Measurements from ENCODE around the gene DNASE2B.
"Not testable (repeated sequence)": the region's sequence is repeated elsewhere in the genome, so short reads cannot be mapped to it uniquely, and the experiment has no call there.

DNASE2B gene

DNA sequence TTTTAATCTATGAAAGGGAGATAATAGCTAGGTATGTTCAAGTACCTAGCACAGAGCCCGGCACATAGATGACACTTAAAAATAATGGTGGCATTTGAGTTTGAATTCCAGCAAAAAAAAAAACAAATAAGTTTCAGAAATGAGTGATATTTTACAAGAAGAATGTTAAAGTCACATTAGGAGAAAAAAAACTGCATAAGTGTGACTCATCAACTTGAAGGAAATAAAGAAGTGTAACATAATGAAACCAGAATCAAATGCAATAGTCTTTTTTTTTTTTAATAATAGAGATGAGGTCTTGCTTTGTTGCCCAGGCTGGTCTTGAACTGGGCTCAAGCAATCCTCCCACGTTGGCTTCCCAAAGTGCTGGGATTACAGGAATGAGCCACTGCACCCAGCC lies 17.1 kb downstream of the DNASE2B start:
- DNase-seq = no peak

DNA sequence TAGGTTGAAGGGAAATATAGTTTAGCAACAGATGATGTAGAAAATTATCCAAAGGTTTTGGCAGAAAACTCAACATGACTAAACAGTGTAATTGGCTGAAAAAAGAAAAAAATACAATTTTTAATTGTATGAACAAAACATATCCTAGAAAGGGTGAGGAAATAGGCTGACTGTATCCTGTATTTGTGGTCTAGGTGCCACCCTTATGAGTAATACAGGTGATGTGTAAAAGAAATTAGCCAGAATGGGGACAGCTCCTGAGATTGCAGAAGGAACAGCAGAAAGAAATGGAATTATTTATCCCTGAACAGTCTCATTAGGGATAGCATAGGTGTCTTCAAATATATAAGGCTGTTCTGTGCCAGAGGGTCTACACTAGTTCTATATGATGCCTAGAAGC lies 24.6 kb downstream of the DNASE2B start:
- no peak for DNase-seq

DNA sequence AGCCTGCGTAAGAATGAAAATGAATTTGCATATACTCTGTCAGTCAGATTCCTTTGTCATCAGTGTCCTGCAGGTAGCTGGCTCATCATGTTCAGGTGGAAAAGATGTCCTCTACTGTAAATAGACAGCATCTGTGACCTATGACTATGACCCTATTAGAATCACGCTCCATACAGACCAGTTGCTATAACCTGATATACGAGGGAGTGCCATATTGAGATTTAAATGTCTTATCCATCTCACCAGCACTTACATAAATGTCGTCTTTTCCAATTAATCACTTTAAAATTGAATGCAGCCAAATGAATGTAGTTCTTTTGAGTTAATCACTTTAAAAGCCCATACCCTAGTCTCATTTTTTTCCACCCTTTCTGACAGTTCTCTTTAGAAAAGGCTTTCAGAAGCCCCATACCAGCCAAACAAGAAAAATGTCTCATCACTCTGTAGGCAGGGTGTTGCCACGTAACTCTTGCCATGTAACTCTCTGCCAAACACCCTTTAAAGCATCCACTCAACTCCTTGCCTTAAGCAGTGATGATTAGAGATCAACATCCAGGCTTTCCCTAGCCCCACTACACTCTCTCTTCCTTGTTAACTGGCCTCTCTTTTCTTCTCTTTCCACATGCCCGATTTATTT lies 26.3 kb downstream of the DNASE2B start:
- DNase-seq = no peak

DNA sequence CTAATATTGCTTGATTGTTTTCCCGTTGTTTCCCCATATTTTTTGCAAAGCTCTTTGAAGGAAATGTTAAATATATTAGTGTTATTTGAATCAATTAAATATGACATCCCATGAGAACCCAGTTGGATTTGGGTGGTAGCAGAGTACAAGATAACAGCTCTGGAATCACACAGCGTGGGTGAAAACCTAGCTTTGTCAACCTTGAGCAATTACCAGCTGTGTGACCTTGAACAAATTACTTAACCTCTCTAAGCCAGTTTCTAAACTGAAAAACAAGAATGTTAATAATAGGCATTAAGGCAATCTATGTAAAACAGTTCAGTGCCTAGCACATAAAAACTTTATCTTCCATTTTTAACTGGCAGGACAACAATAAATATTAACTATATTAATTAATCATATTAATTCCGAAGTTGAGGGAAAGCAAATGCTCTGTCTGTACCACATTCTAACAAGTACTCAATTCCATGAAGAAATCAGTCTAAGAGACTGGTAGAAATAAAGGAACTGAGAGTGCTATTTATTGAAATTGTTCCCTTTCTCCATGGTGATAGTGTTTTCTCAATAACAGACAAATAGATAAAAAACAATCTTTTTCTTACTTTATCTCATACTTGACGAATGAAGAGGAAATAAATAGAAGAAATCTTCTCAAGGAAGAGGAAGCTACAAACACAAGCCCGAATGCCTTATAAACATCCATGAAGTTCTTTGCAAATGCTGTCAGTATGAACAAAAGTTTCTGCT lies 27.0 kb downstream of the DNASE2B start:
- DNase-seq = no peak

DNA sequence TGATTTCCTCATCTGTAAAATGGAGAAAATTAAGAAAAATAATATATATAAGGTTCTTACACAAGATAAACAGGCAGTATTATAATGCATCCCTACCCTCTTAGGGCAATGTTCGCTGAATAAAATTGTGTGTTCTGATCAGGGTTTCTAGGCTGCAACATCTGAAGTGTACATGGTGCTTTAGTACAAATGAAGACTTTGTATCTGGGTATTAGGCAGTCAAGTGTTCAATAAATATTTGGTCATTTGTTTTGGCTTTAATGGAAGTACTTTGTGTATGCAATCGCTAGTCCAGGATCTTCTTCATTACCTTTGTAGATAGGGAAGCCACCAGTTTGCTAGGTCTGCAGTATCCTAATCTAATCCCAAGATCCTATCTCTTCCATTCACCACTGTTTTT lies 28.1 kb downstream of the DNASE2B start:
- DNase-seq = no peak

DNA sequence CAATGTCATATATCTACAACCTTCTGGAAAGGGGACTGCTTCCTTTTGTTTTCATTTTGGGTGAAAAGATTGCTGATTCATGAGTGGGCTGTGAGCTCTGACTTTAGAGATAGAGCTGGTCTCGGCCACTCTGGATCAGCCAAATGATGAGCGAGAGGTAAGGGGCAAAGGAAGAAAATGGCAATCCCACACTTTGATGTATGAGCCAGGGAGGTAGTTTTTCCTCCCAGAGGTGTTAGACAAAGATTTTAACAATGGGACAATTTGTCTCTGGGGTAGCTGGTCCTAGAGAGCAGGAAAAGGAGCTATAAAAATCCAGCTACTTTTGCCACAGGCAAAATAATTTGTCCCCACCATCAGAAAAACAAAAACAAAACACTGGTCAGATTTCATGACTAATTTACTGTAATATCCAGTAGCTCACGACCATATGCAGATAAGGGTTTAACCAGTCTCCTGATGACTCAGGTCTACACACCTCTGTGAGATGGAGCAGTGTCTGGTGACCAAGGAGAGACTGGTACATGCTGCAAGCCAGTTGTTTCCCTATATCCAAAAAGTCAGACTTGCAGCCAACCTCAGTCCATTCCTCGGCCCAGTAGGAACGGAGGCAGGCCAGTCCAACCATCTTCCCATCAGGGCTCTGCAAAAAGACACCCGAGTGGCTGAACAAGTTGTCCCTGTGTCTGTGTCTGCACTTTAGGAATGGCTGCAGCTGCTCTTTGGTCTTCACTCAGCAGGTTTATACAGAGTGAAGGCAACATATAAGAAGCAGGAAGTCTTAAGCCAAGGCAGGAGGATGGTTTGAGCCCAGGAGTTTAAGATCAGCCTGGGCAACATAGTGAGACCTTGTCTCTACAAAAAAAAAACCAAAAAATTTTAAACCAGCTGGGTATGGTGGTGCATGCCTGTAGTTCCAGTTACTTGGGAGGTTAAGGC lies 29.2 kb downstream of the DNASE2B start:
- DNase-seq = no peak

DNA sequence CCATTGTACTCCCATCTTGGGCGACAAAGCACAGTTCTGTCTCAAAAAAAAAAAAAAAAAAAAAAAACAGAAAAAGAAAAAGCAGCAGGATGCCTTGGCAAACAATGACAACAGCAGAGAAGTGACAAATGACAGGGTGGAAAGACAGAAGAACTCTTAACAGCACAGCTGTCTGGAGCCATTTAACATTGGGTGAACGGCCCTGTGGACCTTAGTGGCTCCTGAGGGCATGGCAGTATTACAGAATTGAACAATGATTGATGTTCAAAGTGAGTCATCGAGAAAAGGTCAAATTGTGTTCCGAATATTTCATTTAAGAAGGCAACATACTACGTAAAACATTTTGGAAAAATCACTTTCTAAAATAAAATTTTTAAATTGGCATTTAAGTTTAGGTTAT lies 30.0 kb downstream of the DNASE2B start:
- DNase-seq = no peak

DNA sequence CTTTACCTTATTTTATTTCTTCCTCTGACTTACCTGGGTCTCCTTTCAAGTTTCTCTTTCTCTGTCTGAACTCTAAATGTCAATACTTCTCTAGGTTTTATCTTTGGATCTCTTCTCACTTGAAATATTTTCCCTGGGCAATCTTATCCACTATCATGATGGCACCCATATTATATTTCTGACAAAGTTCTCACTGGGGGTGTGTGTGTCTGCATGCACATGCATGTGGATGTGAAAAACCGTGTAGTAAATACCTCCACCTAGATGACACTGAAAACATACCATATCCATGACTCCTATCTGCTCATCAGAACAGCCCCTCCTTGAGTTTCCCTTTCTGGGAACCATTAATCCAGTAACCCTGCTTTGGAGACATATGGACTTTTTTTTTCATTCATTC lies 30.9 kb downstream of the DNASE2B start:
- DNase-seq = no peak

DNA sequence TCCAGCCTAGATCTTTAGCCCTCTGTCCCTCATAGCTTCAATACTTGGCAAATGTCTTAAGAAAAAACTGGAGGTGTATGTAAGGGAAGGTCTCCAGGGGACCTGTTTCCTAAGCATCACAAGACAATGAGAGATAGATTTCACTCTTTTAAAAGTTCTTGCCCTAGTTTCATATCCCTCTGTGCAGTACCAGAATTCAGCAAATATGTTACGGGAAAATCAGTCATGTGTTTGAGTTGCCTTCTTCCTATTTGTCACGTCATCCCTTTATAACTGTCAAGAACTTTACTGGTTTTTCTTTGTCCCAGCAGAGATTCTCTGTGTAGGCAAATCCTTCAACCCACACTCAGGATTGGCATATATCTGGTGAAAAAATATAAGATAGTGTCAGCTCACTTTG lies 32.3 kb downstream of the DNASE2B start:
- DNase-seq = no peak

DNA sequence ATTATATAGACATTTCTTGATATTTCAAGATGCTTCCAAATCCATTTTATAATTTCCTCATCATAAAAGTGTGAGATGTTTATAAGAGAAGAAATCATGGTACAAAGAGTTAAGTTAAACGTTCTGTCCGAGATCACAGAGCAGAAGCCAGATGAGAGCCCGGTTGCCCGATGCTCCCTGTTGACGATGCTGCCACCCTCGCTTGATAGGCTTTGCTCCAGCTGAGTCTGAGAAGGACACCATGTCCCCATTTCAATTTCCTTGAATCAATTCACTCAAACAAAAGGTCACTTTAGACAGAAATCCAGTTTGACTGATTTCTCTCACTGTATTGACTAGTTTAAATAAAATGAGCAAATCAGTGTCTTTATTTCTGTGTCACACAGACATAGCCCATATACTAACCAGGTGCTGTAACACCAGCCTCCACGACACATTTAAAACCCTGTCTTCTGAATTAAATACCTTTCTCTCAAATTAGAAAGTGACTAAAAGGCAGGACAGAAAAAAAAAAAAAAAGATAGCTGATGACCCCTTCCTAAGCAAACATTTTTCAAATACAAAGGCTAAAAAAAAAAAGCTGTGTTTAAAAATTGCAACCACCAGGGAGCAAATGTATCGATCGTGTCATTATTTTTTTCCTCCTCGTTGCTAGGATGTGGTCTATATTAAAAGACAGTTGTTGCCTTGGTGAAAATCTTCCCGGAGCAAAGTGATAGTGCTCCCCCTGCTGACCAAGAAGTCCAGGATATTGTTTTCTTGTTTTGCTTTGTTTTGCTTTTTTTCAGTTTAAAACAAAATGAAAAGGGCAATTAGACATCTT lies 35.2 kb downstream of the DNASE2B start:
- peak; percentile 42 for DNase-seq

DNA sequence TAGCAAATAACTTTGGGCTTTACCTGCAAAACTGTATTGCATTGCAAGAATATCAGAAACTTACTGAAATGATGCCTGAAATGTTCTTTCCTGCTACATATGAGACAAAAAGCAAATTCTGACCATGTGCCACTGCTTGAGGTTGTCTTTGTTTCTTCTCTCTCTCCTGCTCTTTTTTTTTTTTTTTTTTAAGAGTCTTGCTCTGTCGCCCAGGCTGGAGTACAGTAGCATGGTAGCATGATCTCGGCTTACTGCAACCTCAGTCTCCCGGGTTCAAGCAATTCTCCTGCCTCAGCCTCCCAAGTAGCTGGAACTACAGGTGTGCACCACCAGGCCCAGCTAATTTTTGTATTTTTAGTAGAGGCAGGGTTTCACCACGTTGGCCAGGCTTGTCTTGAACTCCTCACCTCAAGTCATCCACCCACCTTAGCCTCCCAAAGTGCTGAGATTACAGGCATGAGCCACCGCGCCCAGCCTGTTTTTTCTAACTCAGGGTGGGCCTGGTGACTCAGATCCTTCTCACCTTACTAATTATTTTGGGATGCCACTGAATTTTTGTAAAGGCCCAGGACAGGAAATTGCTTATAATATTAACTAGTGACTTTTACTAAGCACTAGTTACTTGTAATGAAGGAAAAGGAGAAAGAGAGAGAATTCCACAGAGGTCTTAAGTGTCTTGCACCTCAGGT lies 35.9 kb downstream of the DNASE2B start:
- DNase-seq = no peak

DNA sequence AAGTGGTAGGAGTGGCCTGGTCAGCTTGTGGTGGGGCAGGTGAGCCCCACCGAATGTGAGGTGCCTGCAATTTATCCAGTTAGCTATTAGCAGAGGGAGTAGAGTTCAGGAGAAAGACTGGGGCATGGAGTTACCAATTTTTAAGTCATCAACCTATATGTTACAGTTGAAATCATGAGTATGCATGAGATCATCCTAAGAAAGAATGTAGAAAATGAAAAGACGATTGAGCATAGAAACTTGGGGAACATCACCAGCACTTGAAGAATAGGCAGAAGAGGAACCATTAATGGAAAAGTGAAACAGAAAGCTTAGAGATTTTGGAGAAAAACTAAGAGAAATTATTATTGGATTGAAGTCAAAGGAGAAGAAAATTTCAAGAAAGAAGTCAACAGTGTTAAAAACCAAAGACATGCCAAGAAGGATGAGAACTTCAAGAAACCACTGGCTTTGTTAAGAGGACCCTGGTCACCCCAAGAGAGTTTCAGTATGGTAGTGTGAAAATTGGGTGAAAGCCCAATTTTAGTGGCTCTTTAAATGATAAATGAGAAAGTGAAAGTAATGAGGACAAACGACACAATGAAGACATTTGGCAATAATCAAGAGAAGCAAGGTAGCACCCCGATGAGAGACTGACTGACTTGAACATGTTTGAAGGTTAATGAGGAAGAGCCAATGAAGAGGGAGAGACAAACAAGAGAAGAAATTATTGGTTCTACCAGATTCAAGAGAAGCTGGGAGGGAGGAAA lies 36.7 kb downstream of the DNASE2B start:
- DNase-seq = no peak

DNA sequence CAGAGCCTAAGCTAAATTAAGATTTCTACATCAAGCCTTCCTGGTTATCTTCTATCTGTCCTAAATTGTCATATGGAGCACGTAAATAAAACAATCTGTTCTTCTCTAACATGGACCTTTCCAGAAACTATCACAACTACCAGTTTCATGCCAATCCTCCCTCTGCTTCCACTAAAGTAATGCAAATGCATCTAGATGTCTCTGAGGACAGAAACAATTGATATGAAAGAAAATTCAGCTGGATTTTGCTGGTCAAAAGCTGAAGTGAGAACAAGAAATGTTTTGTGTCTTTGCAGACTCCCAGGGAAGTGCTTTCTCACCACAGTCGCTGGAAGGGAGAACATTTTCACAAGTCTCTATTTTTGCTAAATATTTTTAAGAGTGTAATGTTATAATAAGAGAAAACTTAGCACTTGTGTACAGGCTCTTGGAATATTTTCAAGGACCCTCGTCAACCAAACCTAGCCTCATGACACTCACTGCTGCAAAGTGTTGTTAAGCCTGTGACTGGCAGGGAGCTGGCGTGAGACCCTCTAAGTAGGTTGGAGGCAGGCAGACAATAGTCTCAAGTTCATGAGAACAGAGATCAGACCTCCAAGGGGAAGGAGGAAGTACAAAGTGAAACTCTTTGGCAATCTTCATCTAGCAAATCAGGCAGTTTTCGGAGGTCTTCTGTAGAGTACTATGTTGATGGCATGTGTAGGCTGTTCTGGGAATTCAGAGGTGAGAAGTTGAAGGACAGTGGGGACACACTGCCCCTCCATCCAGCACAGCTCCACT lies 38.8 kb downstream of the DNASE2B start:
- no peak for DNase-seq

DNA sequence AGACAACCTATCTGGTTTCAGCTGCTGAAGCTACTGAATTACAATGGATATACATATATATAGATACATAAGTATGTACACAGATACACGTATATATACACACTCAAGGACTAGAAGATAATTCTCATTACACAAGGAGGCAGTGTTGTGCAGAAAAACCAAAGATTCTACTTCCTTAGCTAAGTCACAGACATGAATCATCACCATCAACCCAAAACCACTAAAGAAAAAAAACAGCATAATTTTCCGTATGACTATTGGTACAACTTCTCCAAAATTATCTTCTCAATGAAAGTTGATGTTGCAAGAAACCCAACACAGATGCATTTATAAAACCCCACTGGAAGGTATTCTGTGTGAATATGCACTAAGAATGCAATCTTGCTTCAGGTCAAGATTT lies 44.0 kb downstream of the DNASE2B start:
- no peak for DNase-seq

DNA sequence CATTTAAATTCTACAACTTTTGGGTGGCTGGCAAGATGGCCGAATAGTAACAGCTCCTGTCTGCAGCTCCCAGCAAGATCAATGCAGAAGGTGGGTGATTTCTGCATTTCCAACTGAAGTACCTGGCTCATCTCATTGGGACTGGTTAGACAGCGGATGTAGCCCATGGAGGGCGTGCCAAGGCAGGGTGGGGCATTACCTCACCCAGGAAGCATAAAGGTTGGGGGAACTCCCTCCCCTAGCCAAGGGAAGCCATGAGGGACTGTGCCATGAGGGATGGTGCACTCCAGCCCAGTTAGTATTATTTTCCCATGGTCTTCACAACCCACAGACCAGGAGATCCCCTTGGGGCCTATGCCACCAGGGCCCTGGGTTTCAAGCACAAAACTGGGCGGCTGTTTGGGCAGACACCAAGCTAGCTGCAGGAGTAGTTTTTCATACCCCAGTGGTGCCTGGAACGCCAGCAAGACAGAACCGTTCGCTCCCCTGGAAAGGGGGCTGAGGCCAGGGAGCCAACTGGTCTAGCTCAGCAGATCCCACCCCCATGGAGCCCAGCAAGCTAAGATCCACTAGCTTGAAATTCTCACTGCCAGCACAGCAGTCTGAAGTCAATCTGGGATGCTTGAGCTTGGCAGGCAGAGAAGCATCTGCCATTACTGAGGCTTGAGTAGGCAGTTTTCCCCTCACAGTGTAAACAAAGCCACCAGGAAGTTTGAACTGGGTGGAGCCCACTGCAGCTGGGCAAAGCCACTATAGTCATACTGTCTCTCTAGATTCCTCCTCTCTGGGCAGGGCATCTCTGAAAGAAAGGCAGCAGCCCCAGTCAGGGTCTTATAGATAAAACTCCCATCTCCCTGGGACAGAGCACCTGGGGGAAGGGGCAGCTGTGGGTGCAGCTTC lies 44.7 kb downstream of the DNASE2B start:
- not testable (repeated sequence) for DNase-seq

DNA sequence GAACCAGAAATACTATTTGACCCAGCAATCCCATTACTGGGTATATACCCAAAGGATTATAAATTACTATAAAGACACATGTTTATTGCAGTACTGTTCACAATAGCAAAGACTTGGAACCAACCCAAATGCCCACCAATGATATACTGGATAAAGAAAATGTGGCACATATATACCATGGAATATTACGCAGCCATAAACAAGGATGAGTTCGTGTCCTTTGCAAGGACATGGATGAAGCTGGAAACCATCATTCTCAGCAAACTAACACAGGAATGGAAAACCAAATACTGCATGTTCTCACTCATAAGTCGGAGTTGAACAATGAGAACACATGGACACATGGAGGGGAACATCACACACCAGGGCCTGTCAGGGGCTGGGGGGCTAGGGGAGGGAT lies 50.4 kb downstream of the DNASE2B start:
- not testable (repeated sequence) for DNase-seq

DNA sequence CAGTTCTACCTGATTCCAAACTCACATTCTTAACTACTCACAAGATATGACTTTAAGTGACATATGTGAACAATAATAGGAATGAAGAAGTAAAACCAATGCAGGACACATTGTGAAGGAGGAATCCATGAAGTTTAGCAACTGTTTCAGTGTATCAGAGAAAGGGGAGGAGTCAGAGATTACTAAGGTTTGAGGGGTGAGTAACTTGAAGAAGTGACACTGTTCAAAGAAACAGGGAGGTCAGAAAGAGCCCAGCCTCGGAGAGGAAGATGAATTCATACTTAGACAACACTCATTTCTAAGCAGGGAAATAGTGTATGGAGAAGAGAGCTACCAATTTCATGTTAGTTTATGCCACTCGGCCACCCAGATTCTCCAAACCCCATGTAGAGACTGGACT lies 52.6 kb downstream of the DNASE2B start:
- no peak for DNase-seq

DNA sequence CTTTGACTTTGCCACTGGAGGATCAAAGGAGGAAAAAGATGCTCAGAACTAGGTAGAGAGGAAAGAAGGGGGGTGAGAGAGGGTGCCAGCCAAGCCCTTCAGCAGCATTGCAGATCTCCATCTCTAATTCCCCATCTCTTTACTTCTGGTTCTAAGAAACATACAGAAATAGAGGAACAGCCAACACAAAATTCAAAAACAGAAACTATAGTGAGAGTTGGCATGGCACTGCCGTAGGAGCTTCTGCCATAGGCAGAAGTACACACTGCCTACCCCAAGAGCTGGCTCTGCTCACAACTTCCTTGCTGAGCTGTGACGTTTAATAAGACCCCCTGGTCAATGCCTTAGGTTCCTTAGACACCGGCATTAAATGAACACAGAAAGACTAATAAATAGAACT lies 54.2 kb downstream of the DNASE2B start:
- DNase-seq = no peak

DNA sequence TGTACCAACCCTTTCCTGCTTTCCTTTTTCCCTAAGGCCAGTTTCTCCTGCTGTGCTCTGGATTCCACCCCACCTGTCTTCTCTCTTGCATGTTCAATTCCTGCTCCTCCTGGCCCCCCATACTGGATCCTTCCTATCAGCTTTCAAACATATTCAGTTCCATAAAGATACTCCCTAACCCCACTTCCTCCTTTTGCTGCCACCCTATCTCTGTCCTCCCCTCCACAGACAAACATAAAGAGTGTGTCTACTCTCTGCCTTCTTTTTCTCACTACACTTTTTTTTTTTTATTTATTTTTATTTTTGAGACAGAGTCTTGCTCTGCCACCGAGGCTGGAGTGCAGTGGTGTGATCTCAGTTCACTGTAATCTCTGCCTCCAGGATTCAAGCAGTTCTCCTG lies 63.8 kb downstream of the DNASE2B start:
- no peak for DNase-seq

Measured in DMS79 (cell line).